Measurements from ENCODE around the gene DENND10.

GRCh38 chr10:119087271-119087882 is 16.5 kb upstream of the DENND10 start:
- TF ChIP-seq CTCF (IDR thresholded peaks at IDR 0.05; ENCODE audit: insufficient read depth, low read length, poor library complexity, severe bottlenecking) (no peak), EZH2phosphoT487 (conservative IDR thresholded peaks at IDR 0.05; ENCODE audit: low read length) (no peak)
